SKM-1 (cell line): ENCODE measurements around the gene MAP3K2.
A peak's percentile ranks its signal among the peaks of the same experiment; 100 is the strongest.

Experiments
- DNase-seq: peaks from one replicate; lab custom pipeline; 2025; ENCODE audit not compliant: unreplicated experiment; lab: John Stamatoyannopoulos, UW

The MAP3K2 gene

GRCh38 chr2:127305990-127306585 lies 81.7 kb downstream of the MAP3K2 start:
- no peak for DNase-seq

- no peak for DNase-seq
These were observed 85.6 kb downstream of the MAP3K2 start for GRCh38 chr2:127302168-127302567.

- DNase-seq: peak; percentile 63
These were observed 93.8 kb downstream of the MAP3K2 start, which contains the start of gene ERCC3 for GRCh38 chr2:127293748-127294562. TSS of gene ERCC3 (minus strand) at chr2:127294144. CDS start at chr2:127294081, 63 bp downstream.

GRCh38 chr2:127293386-127293747 lies 94.4 kb downstream of the MAP3K2 start:
- DNase-seq: no peak

GRCh38 chr2:127288274-127288673 lies 99.5 kb downstream of the MAP3K2 start:
- no peak for DNase-seq

GRCh38 chr2:127283275-127283674 lies 104.5 kb downstream of the MAP3K2 start:
- DNase-seq: no peak

- no peak for DNase-seq
These were observed 107.1 kb downstream of the MAP3K2 start for GRCh38 chr2:127280693-127281092.

GRCh38 chr2:127279781-127280180 lies 108.0 kb downstream of the MAP3K2 start:
- DNase-seq: no peak

- DNase-seq: no peak
These were observed 108.8 kb downstream of the MAP3K2 start for GRCh38 chr2:127278959-127279358.

GRCh38 chr2:127277028-127277427 lies 110.7 kb downstream of the MAP3K2 start:
- DNase-seq: no peak

- no peak for DNase-seq
These were observed 112.0 kb downstream of the MAP3K2 start for GRCh38 chr2:127275789-127276188.

GRCh38 chr2:127275356-127275755 lies 112.4 kb downstream of the MAP3K2 start:
- DNase-seq: no peak

- no peak for DNase-seq
These were observed 117.1 kb downstream of the MAP3K2 start for GRCh38 chr2:127270663-127271062.

GRCh38 chr2:127261804-127262406 lies 125.9 kb downstream of the MAP3K2 start:
- DNase-seq: no peak

GRCh38 chr2:127259355-127259754 lies 128.4 kb downstream of the MAP3K2 start:
- no peak for DNase-seq

- DNase-seq: no peak
These were observed 130.9 kb downstream of the MAP3K2 start for GRCh38 chr2:127256866-127257265.

- DNase-seq: no peak
These were observed 131.4 kb downstream of the MAP3K2 start for GRCh38 chr2:127256381-127256780.

GRCh38 chr2:127255721-127256120 lies 132.1 kb downstream of the MAP3K2 start:
- DNase-seq: no peak

GRCh38 chr2:127255146-127255545 lies 132.6 kb downstream of the MAP3K2 start:
- no peak for DNase-seq

- no peak for DNase-seq
These were observed 133.3 kb downstream of the MAP3K2 start for GRCh38 chr2:127254386-127254981.
